Measurements from ENCODE around the gene C1orf122.

GRCh38 chr1:37807555-37808368, at the start of gene C1orf122, which contains the start of gene YRDC:
- TF ChIP-seq, protein P1, sequence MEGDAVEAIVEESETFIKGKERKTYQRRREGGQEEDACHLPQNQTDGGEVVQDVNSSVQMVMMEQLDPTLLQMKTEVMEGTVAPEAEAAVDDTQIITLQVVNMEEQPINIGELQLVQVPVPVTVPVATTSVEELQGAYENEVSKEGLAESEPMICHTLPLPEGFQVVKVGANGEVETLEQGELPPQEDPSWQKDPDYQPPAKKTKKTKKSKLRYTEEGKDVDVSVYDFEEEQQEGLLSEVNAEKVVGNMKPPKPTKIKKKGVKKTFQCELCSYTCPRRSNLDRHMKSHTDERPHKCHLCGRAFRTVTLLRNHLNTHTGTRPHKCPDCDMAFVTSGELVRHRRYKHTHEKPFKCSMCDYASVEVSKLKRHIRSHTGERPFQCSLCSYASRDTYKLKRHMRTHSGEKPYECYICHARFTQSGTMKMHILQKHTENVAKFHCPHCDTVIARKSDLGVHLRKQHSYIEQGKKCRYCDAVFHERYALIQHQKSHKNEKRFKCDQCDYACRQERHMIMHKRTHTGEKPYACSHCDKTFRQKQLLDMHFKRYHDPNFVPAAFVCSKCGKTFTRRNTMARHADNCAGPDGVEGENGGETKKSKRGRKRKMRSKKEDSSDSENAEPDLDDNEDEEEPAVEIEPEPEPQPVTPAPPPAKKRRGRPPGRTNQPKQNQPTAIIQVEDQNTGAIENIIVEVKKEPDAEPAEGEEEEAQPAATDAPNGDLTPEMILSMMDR (IDR thresholded peaks at IDR 0.05) = no peak
- peak; percentile 84 for TF ChIP-seq POLR2A (IDR thresholded peaks at IDR 0.05; ENCODE audit: low read depth)
